Activated T-cell treated with anti-CD3 and anti-CD28 coated beads for 24 hours (primary cell): ENCODE measurements around the gene MBD3L5.
"Not testable (repeated sequence)": the region's sequence is repeated elsewhere in the genome, so short reads cannot be mapped to it uniquely, and the experiment has no call there.

ENCODE experiments used
- DNase-seq: peaks from one replicate; pipeline ENCODE4 v3.0.0-alpha.2; 2020; ENCODE audit warnings: low read depth

The MBD3L5 gene

DNA sequence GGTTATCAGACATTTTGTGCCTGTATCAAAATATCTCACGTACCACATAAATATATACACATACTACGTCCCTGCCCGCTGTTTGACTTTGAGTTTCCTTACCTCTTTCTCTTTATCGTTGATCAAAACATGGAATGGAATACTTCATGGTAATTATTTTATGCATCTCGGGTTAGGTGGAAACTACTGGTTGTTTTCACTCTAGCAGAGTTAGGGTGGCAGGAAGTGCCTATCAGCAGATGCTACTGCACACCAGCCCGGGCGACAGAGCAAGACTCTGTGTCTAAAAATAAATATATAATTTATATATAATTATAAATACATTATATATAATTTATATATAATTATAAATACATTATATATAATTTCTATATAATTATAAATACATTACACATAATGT lies 22.5 kb downstream of the MBD3L5 start:
- not testable (repeated sequence) for DNase-seq

DNA sequence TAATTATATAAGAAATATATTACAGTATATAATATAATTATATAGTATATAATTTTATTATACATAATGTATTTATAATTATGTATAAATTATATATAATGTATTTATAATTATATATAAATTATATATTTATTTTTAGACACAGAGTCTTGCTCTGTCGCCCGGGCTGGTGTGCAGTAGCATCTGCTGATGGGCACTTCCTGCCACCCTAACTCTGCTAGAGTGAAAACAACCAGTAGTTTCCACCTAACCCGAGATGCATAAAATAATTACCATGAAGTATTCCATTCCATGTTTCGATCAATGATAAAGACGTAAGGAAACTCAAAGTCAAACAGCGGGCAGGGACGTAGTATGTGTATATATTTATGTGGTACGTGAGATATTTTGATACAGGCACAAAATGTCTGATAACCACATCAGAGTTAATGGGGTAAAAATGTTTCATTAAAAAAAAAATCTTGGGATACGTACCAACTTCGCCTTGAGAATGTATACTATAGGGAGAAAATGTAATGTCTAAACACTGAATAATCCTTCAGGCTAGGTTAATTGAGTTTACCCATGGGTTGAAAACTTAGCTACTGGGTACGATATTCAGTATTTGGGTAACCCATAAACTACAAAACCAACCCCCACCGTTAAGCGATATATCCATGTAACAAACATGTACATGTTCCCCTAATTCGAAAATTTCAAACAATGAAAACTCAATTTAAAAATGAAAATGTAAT lies 24.4 kb downstream of the MBD3L5 start:
- DNase-seq, result not testable (repeated sequence)

DNA sequence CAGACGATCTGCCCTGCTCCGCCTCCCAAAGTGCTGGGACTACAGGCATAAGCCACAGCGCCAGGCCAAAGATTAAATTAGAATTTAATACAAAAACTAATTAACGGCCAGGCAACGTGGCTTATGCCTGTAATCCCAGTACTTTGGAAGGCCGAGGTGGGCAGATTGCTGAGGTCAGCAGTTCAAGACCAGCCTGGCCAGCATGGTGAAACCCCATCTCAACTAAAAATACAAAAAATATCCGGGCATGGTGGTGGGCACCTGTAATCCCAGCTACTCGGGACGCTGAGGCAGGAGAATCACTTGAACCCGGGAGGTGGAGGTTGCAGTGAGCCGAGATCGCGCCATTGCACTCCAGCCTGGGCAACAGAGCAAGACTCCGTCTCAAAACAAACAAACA lies 25.3 kb downstream of the MBD3L5 start:
- not testable (repeated sequence) for DNase-seq

DNA sequence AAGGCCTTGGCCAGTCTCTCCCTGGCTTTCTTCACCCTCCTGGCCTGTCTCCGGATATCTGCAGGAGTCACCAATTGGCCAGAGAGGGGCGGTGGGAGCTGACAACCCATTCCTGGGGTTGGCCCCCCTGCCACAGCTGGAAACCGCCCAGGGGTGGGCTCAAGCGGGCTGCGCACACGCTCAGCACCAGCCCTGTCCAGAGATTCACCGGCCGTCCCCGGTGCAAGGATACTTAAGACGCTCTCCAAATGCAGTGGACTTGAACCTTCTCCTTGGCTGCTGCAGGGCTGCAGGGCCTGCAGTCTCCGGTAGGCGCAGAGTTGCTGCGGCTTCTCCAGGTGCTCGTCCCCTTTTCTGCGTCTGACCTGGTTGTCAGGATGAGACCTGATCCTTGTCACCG lies 26.0 kb downstream of the MBD3L5 start:
- not testable (repeated sequence) for DNase-seq

DNA sequence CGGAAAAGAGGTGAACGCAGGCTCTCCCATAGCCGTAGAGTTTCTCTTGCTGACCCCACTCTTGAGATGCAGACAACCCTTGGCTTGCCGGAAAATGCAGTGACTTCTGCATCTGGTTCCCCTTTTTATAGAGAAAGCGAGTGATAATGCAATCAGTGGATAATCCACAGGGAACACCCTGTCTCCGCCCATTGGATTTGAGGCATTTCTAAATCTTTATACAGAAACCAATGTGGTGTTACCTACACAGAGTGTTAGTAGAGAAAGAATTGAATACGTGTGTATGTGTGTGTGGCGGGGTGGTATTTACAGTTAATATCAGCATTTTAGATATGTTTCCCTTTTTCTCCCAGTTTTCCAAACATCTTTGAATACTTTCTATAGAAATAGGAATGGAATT lies 28.2 kb downstream of the MBD3L5 start, which contains the start of gene MBD3L3:
Gene MBD3L3, minus strand, starts transcription at position 101 of the 400 bp plus-strand sequence. Its CDS starts 71 bp downstream, at position 30.
- DNase-seq, result not testable (repeated sequence)

DNA sequence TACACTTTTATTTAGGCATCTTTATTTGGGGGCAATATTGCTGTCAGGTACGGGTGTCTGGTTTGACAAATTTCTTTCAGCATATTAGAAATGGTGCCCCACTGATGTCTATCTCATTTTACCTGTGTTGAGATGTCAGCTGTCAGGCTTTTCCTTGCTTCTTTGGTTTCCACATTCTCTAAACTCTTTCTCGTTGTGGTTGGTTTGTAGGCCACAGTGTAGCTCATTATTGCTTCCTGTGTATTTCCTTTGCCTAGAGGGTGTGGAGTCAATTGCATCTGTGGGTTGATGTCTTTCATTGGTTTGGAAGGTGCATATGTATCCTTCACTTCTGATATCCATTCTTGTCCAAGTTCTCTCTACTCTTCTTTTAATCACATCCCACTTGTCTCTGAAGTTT lies 29.6 kb downstream of the MBD3L5 start:
- not testable (repeated sequence) for DNase-seq

DNA sequence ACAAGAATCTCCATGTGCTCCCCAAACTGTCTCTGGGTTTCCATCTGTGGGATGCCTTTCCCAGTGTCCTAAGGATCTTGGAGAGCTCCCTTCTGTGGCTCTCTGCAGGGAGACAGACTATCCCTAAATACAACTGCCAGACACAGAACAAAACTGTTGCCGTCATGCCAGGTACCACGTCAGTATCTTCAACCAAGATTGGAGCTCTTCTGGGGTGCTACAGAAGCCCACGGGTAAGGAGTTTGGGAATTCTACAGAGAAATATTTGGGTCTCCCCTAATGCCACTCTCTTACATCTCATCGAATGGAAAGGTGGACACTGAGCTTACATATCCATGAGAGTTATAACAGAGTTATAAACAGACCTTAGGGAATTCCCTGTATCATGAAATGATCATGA lies 33.0 kb downstream of the MBD3L5 start:
- no peak for DNase-seq

DNA sequence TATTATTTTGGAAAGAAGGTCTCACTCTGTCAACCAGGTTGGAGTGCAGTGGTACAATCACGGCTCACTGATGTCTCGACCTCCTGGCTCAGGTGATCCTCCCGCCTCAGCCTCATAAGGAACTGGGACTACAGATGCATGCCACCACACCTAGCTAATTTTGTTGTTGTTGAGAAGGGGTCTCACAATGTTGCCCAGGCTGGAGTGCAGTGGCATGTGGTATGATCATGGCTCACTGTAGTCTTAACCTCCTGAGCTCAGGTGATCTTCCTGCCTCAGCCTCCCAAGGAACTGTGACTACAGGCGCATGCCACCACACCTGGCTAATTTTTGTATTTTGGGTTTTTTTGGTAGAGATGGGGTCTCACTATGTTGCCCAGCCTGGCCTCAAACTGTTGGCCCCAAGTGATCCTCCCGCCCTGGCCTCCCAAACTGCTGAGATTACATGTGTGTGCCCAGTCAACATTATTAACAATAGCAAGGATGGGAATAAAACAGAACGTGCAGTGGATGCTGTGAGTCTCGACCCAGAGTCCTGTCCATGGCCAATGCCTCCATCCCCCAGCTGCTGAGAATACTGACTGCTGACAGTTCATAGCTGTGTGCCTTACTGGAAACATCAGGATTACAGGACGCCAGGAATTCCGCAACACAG lies 33.5 kb downstream of the MBD3L5 start:
- DNase-seq, result no peak

DNA sequence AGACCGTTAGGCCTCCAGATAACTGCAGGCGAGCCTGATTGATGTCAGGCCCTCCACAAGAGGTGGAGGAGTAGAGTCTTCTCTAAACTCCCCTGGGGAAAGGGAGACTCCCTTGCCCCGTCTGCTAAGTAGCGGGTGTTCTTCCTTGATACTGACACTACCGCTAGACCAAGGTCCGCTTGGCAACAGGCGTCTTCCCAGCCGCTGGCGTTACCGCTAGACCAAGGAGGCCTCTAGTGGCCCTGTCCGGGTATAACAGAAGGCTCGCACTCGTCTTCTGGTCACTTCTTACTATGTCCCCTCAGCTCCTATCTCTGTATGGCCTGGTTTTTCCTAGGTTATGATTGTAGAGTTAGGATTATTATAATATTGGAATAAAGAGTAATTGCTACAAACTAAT lies 36.7 kb downstream of the MBD3L5 start:
- DNase-seq, result not testable (repeated sequence)

DNA sequence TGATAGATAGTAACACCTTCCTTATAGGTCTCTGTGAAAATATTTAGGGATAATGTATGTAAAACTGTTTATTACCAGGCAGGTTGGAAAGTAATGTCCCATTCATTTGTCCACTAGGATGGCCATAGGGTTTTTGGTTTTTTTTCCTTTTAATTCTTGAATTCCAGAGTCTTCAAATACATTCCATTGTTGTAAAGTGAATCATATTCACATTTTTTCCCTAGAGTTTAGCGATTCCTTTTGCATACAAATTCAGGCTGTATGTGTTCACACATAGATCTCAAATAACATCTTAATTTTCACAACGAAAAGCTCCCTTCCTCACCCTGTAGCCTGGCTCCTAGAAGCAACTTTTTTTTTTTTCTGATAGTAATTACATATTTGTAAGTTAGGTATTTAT lies 37.3 kb downstream of the MBD3L5 start:
- DNase-seq, result no peak

DNA sequence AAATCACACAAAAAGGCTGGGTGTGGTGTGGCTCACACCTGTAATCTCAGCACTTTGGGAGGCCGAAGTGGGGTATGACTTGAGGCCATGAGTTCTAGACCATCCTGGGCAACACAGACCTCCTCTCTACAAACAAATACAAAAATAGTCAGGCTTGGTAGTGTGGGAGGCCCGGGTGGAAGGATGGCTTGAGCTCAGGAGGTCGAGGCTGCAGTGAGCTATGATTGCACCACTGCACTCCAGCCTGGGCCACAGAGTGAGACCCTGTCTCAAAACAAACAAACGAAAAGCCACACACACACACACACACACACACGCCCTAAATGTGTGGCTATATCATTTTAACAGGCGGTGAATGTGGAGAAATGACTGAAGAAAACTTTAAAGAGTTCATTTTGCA lies 38.2 kb downstream of the MBD3L5 start:
- no peak for DNase-seq

DNA sequence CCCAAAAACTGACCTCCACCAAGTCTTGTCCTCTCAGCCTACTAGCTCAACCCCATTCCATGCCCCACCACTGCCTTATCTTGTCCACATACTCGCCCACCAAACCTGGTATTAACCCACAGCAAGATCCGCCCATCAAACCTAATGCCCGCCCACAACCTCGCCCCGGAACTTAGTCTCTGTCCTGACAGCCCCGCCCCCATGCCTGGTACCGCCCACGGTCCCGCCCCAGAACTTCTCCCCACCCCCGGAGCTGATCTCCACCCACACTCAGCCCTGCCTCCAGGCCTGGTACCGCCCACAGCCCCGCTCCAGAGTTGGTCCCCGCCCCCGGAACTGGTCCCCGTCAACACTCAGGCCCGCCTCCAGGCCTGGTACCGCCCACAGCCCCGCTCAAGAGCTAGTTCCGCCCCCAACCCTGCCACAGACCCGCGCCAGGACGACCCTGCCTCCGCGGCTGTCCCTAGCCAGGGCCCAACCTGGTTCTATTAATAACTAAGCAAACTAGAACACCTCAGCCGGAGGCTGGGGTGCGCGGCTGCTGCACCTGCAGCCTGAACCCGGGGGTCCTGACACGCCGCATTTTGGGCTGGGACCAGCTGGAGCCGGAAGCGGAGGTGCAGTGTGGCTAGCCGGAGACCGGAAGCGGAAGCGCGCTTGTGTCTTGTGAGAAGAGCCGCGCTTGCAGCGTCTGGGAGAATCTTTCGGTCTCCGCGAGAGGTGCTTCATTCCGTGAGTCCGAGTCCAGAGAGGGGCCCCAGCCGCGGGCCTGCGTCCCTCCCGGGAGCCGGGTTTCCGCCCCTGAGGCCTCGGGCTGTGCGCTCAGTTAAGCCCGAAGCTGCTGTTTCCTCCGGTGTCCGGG lies 38.9 kb downstream of the MBD3L5 start, which contains the start of gene ZNF557:
Gene ZNF557, plus strand, starts transcription at position 662 of the 862 bp plus-strand sequence. CDS start 5,372 bp downstream, outside the sequence.
- DNase-seq, result peak; percentile 97

DNA sequence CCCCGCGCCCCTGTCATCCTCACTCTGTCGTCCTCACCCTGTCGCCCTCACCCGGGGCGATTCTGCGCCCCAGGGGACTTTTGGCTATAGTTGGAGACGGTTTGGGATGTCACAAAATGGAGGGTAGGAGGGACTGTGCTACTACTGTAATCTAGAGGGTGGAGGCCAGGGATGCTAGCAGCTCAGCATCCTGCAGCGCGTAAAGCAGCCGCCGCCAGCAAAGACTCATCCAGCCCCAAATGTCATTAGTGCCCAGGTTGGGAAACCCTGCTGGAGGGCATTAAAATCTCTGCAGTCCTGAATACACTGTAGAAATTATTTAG lies 39.5 kb downstream of the MBD3L5 start:
- no peak for DNase-seq

DNA sequence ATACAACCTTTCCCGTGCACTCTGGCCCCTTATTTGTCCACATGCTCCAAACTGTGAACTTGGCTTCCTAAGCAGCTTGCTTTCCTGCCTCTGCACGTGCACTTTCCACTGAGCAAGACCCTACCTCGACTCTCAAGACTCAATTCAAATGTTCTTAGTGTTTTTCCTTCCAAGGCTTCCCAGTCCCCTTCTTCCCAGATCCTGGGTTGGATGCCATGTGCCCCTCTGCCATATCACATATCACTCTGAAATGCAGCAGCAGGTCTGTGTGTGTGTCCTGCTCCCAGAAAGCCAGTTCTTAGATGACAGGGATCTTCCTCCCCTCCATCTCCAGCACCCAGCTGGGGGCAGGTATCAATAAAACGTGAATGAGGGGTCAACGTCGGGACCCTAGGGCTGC lies 42.2 kb downstream of the MBD3L5 start:
- no peak for DNase-seq

DNA sequence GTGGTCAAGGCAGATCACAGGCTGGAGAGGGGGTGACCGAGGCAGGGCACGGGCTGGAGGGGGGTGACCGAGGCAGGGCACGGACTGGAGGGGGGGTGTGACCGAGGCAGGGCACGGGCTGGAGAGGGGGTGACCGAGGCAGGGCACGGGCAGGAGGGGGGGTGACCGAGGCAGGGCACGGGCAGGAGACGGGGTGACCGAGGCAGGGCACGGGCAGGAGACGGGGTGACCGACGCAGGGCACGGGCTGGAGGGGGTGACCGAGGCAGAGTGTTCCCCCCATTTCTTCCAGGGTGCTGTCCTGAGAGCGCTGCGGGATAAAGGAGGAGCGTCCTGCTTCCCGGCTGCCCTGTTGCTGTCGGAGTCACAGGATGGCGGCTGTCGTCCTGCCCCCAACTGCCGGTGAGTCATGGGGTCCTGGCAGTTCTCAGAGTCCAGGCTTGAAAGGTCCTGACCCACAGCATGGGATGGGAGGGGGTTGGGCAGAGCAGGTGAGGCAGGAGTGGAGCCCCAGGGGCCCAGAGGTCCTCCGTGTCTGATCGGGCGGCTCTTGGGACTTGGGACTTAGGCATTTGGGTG lies 44.4 kb downstream of the MBD3L5 start:
- DNase-seq, result no peak

DNA sequence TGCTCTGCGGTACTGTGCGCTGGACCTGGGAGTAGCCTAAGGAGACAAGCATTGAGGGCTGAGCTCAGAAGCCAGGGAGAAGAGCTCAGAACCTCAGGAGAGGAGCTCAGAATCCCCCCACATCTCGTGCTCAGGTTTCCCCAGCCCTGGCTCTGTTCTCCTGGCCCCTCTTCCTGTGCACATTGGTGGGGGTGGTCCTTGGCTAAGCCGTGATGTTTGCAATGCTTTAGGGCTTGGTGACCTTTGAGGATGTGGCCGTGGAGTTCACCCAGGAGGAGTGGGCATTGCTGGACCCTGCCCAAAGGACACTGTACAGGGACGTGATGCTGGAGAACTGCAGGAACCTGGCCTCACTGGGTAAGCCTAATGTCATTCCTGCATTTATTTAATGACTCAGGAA lies 45.8 kb downstream of the MBD3L5 start:
- no peak for DNase-seq

DNA sequence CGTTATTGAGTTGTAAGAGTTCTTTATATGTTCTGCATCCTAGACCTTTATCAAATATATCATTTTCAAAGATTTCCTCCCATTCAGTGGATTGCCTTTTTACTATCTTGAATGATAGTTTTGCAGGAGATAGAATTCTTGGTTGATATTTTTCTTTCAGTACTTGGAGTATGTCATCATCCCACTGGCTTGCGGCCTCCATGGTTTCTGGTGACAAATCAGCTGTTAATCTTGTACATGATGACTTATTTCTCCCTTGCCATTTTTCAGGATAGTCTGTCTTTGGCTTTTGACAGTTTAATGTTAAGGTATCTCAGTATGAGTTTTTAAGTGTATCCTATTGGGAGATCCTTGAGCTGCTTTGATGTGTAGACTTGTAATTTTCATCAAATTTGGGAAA lies 47.6 kb downstream of the MBD3L5 start:
- DNase-seq, result no peak
